H1 (cell line): ENCODE results near the gene ANKRD11. TPM values are rescaled to one million over a fixed set of nuclear protein-coding genes. Genes with fewer than 3 reads are reported as not detected.

Source experiments
- BACH1 ChIP-seq: IDR thresholded peaks from 2 replicates; pipeline ENCODE4 v1.6.1; 2012; ENCODE audit warnings: low read length, improper control_type of control experiment
- HDAC6 ChIP-seq: IDR thresholded peaks from one replicate; pipeline ENCODE4 v1.7.1; 2012; ENCODE audit warnings: low read depth, mild to moderate bottlenecking, inconsistent platforms, low read length, moderate library complexity
- KDM5A ChIP-seq: fragments of 200-600 bp; IDR thresholded peaks from 2 replicates; pipeline ENCODE4 v1.7.1; 2012; ENCODE audit warnings: mild to moderate bottlenecking, low read length, inconsistent platforms, mixed read lengths
- NANOG ChIP-seq: IDR thresholded peaks from 2 replicates; pipeline ENCODE4 v1.6.1; 2011; ENCODE audit warnings: low read length, low read depth, mild to moderate bottlenecking, inconsistent platforms; ENCODE audit not compliant: insufficient read depth, poor library complexity, severe bottlenecking
- RXRA ChIP-seq: IDR thresholded peaks from 2 replicates; pipeline ENCODE4 v1.6.1; 2011; ENCODE audit warnings: low read depth, mild to moderate bottlenecking, low read length, moderate library complexity; ENCODE audit not compliant: insufficient read depth
- SP1 ChIP-seq: IDR thresholded peaks from 2 replicates; pipeline ENCODE4 v1.6.1; 2011; ENCODE audit warnings: low read depth, low read length
- TAF7 ChIP-seq: optimal IDR thresholded peaks from 2 replicates; pipeline ENCODE3; 2011; ENCODE audit warnings: low read depth, mild to moderate bottlenecking, inconsistent platforms, low read length, moderate library complexity, borderline replicate concordance
- YY1 ChIP-seq: IDR thresholded peaks from 2 replicates; pipeline ENCODE4 v1.6.1; 2011; ENCODE audit warnings: low read depth, mild to moderate bottlenecking, low read length
- polyA plus RNA-seq, 7 experiments: library from polyadenylated mRNA; depleted of rRNA in 3 of 7; stranded (reverse) in 5 of 7; unstranded in 2 of 7; fragments of >200 nt in 5 of 7; fragments of 200-250 nt in 2 of 7; gene quantifications; 1 replicate in 5 of 7; 2 replicates in 1 of 7; 4 replicates in 1 of 7; pipeline versions ENCODE4 v1.2.1 to v1.2.3, GENCODE V29; 2011 to 2013; ENCODE audit warnings: missing spikeins in 2 of 7, mixed read lengths in 2 of 7
- total RNA-seq: library from RNA; stranded (reverse); fragmentation: NEBNext Ultra II Directional; extraction: Animal tissue kit (Norgen Biotek cat#: 25700); gene quantifications from 2 replicates; pipeline ENCODE4 v1.2.1, GENCODE V29; 2021

ANKRD11 gene
- total and polyA plus RNA-seq, 2 of the 8 experiments (the other 6 are each of a cell fraction or from before 2014, with no cell fraction given): 46.5 to 142 TPM

- TF ChIP-seq SP1 (no peak), TAF7 (no peak), BACH1 (no peak), HDAC6 (no peak), RXRA (no peak), NANOG (no peak), KDM5A (no peak), YY1 (no peak)
- TF ChIP-seq, all 59 proteins: peak for 0
Measured at GRCh38 chr16:89420204-89420603, 70.2 kb downstream of the ANKRD11 start (continued).
